Measurements from ENCODE around the gene RANBP2. TPM values are rescaled to one million over a fixed set of nuclear protein-coding genes. Genes with fewer than 3 reads are reported as not detected.

RANBP2 gene
- polyA plus RNA-seq, 1 donor from 2014 or later, result 38.8 TPM

GRCh38 chr2:108825736-108826135 is 106.5 kb downstream of the RANBP2 start:
- Histone ChIP-seq H3K79me2 (replicated peaks; ENCODE audit: insufficient read depth, low read length) (no peaks in the 10 kb centered on the region), H3F3A (ENCODE audit: insufficient read depth, low read length, poor library complexity, severe bottlenecking) (no peaks in the 10 kb centered on the region), H3K9me2 (ENCODE audit: insufficient read depth, low read length) (no peaks in the 10 kb centered on the region), H3K4me3 (ENCODE audit: low read length) (no peak overlapping the region), H3K9ac (ENCODE audit: low read length) (no peak overlapping the region), H4K20me1 (ENCODE audit: insufficient read depth) (no peaks in the 10 kb centered on the region), H3K27me3 (ENCODE audit: insufficient read depth, low read depth, low read length) (no peaks in the 10 kb centered on the region), H3K36me3 (ENCODE audit: insufficient read depth, low read length) (no peaks in the 10 kb centered on the region), H3K27ac (ENCODE audit: low read length) (no peak overlapping the region), H2AFZ (ENCODE audit: low read depth, low read length) (no peak overlapping the region), H3K4me2 (ENCODE audit: low read length) (no peak overlapping the region), H3K9me3 (ENCODE audit: low read length) (no peaks in the 10 kb centered on the region)
- TF ChIP-seq SMC3 (conservative IDR thresholded peaks at IDR 0.05; ENCODE audit: poor library complexity) (no peak), EP300 (conservative IDR thresholded peaks at IDR 0.05; ENCODE audit: poor library complexity, severe bottlenecking) (no peak), POLR2AphosphoS5 (IDR thresholded peaks at IDR 0.05) (no peak), TAF1 (IDR thresholded peaks at IDR 0.05; ENCODE audit: low read depth) (no peak), CTCF (IDR thresholded peaks at IDR 0.05; ENCODE audit: poor library complexity, severe bottlenecking) (no peak), MXI1 (conservative IDR thresholded peaks at IDR 0.05; ENCODE audit: poor library complexity, severe bottlenecking) (no peak), RAD21 (conservative IDR thresholded peaks at IDR 0.05) (no peak), EZH2 (IDR thresholded peaks at IDR 0.05; ENCODE audit: borderline replicate concordance, insufficient read depth, low read length, poor library complexity, severe bottlenecking) (no peak)
- TF ChIP-seq, protein P1, sequence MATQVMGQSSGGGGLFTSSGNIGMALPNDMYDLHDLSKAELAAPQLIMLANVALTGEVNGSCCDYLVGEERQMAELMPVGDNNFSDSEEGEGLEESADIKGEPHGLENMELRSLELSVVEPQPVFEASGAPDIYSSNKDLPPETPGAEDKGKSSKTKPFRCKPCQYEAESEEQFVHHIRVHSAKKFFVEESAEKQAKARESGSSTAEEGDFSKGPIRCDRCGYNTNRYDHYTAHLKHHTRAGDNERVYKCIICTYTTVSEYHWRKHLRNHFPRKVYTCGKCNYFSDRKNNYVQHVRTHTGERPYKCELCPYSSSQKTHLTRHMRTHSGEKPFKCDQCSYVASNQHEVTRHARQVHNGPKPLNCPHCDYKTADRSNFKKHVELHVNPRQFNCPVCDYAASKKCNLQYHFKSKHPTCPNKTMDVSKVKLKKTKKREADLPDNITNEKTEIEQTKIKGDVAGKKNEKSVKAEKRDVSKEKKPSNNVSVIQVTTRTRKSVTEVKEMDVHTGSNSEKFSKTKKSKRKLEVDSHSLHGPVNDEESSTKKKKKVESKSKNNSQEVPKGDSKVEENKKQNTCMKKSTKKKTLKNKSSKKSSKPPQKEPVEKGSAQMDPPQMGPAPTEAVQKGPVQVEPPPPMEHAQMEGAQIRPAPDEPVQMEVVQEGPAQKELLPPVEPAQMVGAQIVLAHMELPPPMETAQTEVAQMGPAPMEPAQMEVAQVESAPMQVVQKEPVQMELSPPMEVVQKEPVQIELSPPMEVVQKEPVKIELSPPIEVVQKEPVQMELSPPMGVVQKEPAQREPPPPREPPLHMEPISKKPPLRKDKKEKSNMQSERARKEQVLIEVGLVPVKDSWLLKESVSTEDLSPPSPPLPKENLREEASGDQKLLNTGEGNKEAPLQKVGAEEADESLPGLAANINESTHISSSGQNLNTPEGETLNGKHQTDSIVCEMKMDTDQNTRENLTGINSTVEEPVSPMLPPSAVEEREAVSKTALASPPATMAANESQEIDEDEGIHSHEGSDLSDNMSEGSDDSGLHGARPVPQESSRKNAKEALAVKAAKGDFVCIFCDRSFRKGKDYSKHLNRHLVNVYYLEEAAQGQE (IDR thresholded peaks at IDR 0.05; ENCODE audit: borderline replicate concordance), result no peak

GRCh38 chr2:108829578-108830310 is 110.5 kb downstream of the RANBP2 start:
- no peak overlapping the region for H3K27ac ChIP-seq (ENCODE audit: low read length)
- H3F3A ChIP-seq (ENCODE audit: insufficient read depth, low read length, poor library complexity, severe bottlenecking), result no peaks in the 10 kb centered on the region
- no peak overlapping the region for H3K9ac ChIP-seq (ENCODE audit: low read length)
- H3K9me3 ChIP-seq (ENCODE audit: low read length), result no peaks in the 10 kb centered on the region
- no peak for TF ChIP-seq MXI1 (conservative IDR thresholded peaks at IDR 0.05; ENCODE audit: poor library complexity, severe bottlenecking)
- no peak for TF ChIP-seq CTCF (IDR thresholded peaks at IDR 0.05; ENCODE audit: poor library complexity, severe bottlenecking)
- no peak for TF ChIP-seq POLR2AphosphoS5 (IDR thresholded peaks at IDR 0.05)
- TF ChIP-seq SMC3 (conservative IDR thresholded peaks at IDR 0.05; ENCODE audit: poor library complexity), result no peak
- TF ChIP-seq TAF1 (IDR thresholded peaks at IDR 0.05; ENCODE audit: low read depth), result no peak
- no peak for TF ChIP-seq EZH2 (IDR thresholded peaks at IDR 0.05; ENCODE audit: borderline replicate concordance, insufficient read depth, low read length, poor library complexity, severe bottlenecking)
- no peak for TF ChIP-seq EP300 (conservative IDR thresholded peaks at IDR 0.05; ENCODE audit: poor library complexity, severe bottlenecking)
- TF ChIP-seq, protein P1 (IDR thresholded peaks at IDR 0.05; ENCODE audit: borderline replicate concordance), result no peak
- TF ChIP-seq RAD21 (conservative IDR thresholded peaks at IDR 0.05), result no peak
- H2AFZ ChIP-seq (ENCODE audit: low read depth, low read length), result no peak overlapping the region
- H3K9me2 ChIP-seq (ENCODE audit: insufficient read depth, low read length), result no peaks in the 10 kb centered on the region
- no peaks in the 10 kb centered on the region for H3K27me3 ChIP-seq (ENCODE audit: insufficient read depth, low read depth, low read length)
- H3K4me3 ChIP-seq (ENCODE audit: low read length), result no peak overlapping the region
- no peaks in the 10 kb centered on the region for H3K79me2 ChIP-seq (replicated peaks; ENCODE audit: insufficient read depth, low read length)
- no peak overlapping the region for H3K4me2 ChIP-seq (ENCODE audit: low read length)
- no peaks in the 10 kb centered on the region for H3K36me3 ChIP-seq (ENCODE audit: insufficient read depth, low read length)
- no peaks in the 10 kb centered on the region for H4K20me1 ChIP-seq (ENCODE audit: insufficient read depth)
